ENCODE measurements around the gene ADSS1. TPM values are rescaled to one million over a fixed set of nuclear protein-coding genes. Genes with fewer than 3 reads are reported as not detected.
A peak's percentile ranks its signal among the peaks of the same experiment; 100 is the strongest.

Gene ADSS1
- total RNA-seq, 3 donors from 2014 or later = 2.0 to 6.0 (median 4.2) TPM

DNA sequence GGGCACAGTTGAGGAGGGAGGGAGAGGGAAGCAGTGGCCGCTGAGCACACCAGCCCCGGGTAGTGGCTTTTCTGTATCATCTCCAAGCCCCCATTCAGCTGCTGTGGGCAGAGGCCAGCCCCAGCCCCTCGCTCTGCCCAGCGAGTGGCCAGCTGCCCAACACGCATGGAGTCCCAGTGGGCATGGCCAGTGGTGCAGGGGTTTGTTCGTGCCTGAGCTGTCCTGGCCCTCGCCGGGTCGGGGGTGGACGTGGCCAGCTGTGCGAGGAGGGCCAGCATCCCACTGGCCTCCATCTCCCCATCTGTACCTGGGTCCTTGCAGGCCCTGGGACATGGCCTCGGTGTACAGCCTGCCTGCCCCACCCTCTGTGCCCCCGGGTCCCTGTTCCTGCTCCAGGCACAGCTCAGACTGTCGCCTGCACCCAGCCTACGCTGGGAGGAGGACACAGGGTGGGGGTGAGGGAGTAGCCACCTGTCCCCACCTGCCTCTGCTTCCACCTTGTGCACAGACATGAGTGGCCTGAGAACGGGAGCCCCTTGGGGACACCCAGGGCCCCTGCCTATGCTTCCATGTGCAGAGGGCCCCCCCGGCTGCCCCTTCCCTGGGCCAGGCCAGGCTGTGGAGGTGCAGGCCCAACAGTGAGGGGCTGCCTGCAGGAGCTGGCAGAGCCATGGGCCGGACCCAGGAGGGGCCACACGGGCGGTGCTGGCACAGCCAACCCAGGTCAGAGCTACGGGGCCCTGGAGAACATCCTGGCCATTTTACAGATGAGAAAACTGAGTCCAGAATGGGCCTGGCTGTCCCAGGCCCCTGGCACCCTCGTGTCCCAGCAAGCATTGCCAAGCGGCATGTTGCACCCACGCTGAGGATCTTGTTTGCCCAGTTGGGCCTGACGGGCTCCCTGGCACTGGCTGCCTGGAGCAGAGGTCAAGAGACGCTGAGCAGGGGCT is 30.3 kb upstream of the ADSS1 start:
- Histone ChIP-seq H3K4me1 (ENCODE audit: low read depth) (peaks cover 48% of the 10 kb centered on the region), H3K9me3 (no peaks in the 10 kb centered on the region), H3K36me3 (ENCODE audit: low read depth) (no peaks in the 10 kb centered on the region), H3K4me3 (no peak overlapping the region)
- peak in 1 of 3 donors; percentile 50 for DNase-seq
- TF ChIP-seq, protein P1, sequence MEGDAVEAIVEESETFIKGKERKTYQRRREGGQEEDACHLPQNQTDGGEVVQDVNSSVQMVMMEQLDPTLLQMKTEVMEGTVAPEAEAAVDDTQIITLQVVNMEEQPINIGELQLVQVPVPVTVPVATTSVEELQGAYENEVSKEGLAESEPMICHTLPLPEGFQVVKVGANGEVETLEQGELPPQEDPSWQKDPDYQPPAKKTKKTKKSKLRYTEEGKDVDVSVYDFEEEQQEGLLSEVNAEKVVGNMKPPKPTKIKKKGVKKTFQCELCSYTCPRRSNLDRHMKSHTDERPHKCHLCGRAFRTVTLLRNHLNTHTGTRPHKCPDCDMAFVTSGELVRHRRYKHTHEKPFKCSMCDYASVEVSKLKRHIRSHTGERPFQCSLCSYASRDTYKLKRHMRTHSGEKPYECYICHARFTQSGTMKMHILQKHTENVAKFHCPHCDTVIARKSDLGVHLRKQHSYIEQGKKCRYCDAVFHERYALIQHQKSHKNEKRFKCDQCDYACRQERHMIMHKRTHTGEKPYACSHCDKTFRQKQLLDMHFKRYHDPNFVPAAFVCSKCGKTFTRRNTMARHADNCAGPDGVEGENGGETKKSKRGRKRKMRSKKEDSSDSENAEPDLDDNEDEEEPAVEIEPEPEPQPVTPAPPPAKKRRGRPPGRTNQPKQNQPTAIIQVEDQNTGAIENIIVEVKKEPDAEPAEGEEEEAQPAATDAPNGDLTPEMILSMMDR (IDR thresholded peaks at IDR 0.05) = no peak
- ATAC-seq = no peak
- intact Hi-C loops (cut with DNase I, micrococcal nuclease) = no loop called here

DNA sequence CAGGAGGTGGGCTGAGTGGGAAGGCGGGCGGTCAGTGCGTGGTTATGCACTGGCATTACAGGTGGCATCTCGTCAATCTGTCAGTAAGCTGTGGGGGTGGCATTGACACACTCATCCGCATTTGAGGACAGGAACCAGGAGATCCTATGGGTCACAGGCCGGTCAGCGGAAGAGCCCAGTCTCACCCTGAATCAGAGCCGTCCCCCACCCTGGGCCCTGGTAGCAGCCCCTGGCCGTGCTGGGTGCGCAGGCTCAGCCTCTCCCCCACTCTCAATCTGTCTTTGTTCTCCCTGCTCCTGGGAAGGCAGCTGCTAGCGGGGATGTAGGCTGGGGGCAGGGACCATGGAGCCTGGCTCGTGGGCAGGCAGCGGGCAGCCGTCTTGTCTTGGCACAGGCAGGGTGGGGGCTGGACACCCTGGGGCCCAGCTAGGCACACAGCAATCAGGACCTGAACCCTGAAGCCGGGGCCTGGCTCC is 29.5 kb upstream of the ADSS1 start:
- intact Hi-C loops (cut with DNase I, micrococcal nuclease) = no loop called here
- H3K4me1 ChIP-seq (ENCODE audit: low read depth) = peaks cover 47% of the 10 kb centered on the region
- ATAC-seq = no peak

DNA sequence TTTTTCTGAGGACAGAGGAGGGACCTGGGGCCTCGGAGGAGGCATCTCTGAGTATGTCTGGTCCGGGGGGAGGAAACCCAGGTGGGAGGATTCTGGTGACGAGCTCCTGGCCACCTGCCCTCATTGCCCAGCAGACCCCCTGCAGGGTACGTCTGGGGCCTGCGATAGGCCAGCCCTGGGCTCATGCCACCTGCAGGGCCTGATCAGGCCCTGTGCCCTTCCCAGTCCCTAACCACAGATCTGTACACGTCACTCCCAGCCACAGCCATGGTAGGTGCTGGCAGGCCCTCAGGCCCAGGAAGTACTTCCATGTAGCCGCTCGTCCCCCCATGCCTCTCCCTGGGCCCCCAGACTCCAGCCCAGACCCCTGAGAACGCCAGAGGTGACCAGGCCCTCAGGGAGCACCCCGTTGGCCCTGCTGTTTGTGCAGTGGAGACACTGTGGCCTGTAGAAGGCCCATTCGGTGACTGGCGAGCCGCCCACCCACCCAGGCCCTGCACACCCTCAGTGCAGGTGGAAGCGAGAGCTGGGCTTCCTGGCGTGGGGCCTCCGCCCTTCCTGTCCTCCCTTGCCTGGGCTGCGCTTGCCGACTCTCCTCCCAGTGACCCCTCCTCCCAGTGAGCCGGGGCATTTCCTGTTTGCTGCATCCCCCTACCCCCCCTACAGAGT is 28.9 kb upstream of the ADSS1 start:
- DNase-seq = no peak
- TF ChIP-seq, protein P1 (IDR thresholded peaks at IDR 0.05) = no peak
- Histone ChIP-seq H3K36me3 (ENCODE audit: low read depth) (no peaks in the 10 kb centered on the region), H3K9me3 (no peaks in the 10 kb centered on the region), H3K4me3 (no peak overlapping the region), H3K4me1 (ENCODE audit: low read depth) (peaks cover 47% of the 10 kb centered on the region)
- ATAC-seq = no peak
- intact Hi-C loops (cut with DNase I, micrococcal nuclease) = no loop called here

More for the DNA sequence above, 29.5 kb upstream of the ADSS1 start:
- H3K4me3 ChIP-seq = no peak overlapping the region
- TF ChIP-seq, protein P1 (IDR thresholded peaks at IDR 0.05) = no peak
- H3K36me3 ChIP-seq (ENCODE audit: low read depth) = no peaks in the 10 kb centered on the region
- H3K9me3 ChIP-seq = no peaks in the 10 kb centered on the region
- DNase-seq = peak in 1 of 3 donors; percentile 51

DNA sequence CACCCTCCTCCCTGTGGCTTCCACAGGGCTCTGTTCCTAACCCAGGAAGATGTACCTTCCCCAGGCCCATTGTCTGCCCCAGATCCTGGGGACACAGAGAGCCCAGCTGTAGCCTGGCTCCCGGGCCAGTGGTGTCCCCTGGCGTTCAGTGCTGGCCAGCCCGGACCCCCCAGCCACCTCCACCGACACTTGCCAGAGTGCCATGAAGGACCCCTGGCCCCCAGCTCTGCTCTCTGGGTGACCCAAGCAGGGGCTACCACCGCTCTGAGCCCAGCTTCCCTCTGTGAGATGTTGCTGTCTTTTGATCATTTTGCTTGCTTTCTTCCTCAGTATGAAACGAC is 28.4 kb upstream of the ADSS1 start:
- DNase-seq = no peak
- peaks cover 43% of the 10 kb centered on the region for H3K4me1 ChIP-seq (ENCODE audit: low read depth)
- H3K9me3 ChIP-seq = no peaks in the 10 kb centered on the region
- no peak overlapping the region for H3K4me3 ChIP-seq
- H3K36me3 ChIP-seq (ENCODE audit: low read depth) = no peaks in the 10 kb centered on the region
- TF ChIP-seq, protein P1 (IDR thresholded peaks at IDR 0.05) = no peak
- ATAC-seq = no peak
- intact Hi-C loops (cut with DNase I, micrococcal nuclease) = no loop called here

DNA sequence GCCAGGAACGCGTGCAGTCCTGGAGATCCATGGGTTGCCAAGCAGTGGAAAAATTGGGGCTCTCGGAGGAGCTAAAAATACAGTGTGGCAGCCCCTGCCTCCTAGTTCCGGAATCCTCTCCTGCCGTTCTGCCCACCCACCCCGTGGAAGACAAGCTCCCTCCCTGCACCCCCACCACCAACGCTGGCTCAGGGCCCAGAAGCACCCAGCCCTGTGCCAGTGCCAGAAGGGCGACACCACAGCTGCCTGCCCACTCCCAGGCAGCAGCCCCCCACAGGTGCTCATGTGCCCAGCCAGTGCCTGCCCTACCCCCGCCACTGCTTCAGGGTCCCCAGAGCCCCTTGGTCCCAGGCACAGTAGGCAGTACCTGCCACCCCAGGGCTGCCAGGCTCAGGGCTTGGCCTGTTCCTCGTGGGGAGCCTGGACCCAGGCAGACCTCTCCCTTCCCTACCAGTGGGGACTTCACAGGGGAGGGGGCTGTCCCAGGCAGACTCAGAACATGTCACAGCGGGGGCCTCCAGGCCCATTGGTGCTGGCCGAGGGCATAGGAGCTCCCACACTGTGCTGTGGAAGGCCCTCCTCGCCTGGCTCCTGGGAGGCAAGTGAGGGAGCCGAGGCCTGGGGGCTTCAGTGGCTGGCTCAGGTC is 27.2 kb upstream of the ADSS1 start:
- peaks cover 32% of the 10 kb centered on the region for H3K4me1 ChIP-seq (ENCODE audit: low read depth)

More for the DNA sequence above, 27.2 kb upstream of the ADSS1 start:
- intact Hi-C loops (cut with DNase I, micrococcal nuclease) = no loop called here
- TF ChIP-seq, protein P1 (IDR thresholded peaks at IDR 0.05) = no peak
- no peaks in the 10 kb centered on the region for H3K36me3 ChIP-seq (ENCODE audit: low read depth)
- H3K9me3 ChIP-seq = no peaks in the 10 kb centered on the region
- H3K4me3 ChIP-seq = no peak overlapping the region
- DNase-seq (no peak), ATAC-seq (no peak)

Measured in mucosa of descending colon (tissue), 3 donors.